Measurements from ENCODE around the gene USP17L28.
"Not testable (repeated sequence)": the region's sequence is repeated elsewhere in the genome, so short reads cannot be mapped to it uniquely, and the experiment has no call there.

USP17L28 gene

GRCh38 chr4:9348593-9348992, at the start of gene USP17L28:
Gene USP17L28 (plus strand): TSS chr4:9348893. CDS start chr4:9348893, 0 bp downstream.
- not testable (repeated sequence) for DNase-seq (ENCODE audit: low spot score)

GRCh38 chr4:9324191-9324590, 24.5 kb upstream of the USP17L28 start:
- DNase-seq (ENCODE audit: low spot score): not testable (repeated sequence)

GRCh38 chr4:9324865-9325264, 23.8 kb upstream of the USP17L28 start, which contains the start of gene USP17L24:
Gene USP17L24 (plus strand): TSS chr4:9325165. CDS start chr4:9325165, 0 bp downstream.
- not testable (repeated sequence) for DNase-seq (ENCODE audit: low spot score)

- DNase-seq (ENCODE audit: low spot score): not testable (repeated sequence)
Measured at GRCh38 chr4:9329611-9330010, 19.1 kb upstream of the USP17L28 start, which contains the start of gene USP17L25. Gene USP17L25 (plus strand): TSS chr4:9329911. CDS start chr4:9329911, 0 bp downstream.

GRCh38 chr4:9334358-9334757, 14.3 kb upstream of the USP17L28 start, which contains the start of gene USP17L26:
Gene USP17L26 (plus strand): TSS chr4:9334658. CDS start chr4:9334658, 0 bp downstream.
- DNase-seq (ENCODE audit: low spot score): not testable (repeated sequence)

GRCh38 chr4:9339103-9339502, 9.6 kb upstream of the USP17L28 start, which contains the start of gene USP17L5:
Gene USP17L5 (plus strand): TSS chr4:9339403. CDS start chr4:9339403, 0 bp downstream.
- not testable (repeated sequence) for DNase-seq (ENCODE audit: low spot score)

- not testable (repeated sequence) for DNase-seq (ENCODE audit: low spot score)
Measured at GRCh38 chr4:9343848-9344247, 4.8 kb upstream of the USP17L28 start, which contains the start of gene USP17L27. Gene USP17L27 (plus strand): TSS chr4:9344148. CDS start chr4:9344148, 0 bp downstream.

- not testable (repeated sequence) for DNase-seq (ENCODE audit: low spot score)
Measured at GRCh38 chr4:9350866-9351265, 2.2 kb downstream of the USP17L28 start.

- DNase-seq (ENCODE audit: low spot score): not testable (repeated sequence)
Measured at GRCh38 chr4:9353338-9353737, 4.6 kb downstream of the USP17L28 start, which contains the start of gene USP17L29. Gene USP17L29 (plus strand): TSS chr4:9353638. CDS start chr4:9353638, 0 bp downstream.

- DNase-seq (ENCODE audit: low spot score): not testable (repeated sequence)
Measured at GRCh38 chr4:9362829-9363228, 14.1 kb downstream of the USP17L28 start, which contains the start of gene USP17L30. Gene USP17L30 (plus strand): TSS chr4:9363129. CDS start chr4:9363129, 0 bp downstream.

- DNase-seq (ENCODE audit: low spot score): not testable (repeated sequence)
Measured at GRCh38 chr4:9379881-9380280, 31.2 kb downstream of the USP17L28 start.

- DNase-seq (ENCODE audit: low spot score): not testable (repeated sequence)
Measured at GRCh38 chr4:9381012-9381534, 32.4 kb downstream of the USP17L28 start.

GRCh38 chr4:9384126-9384525, 35.4 kb downstream of the USP17L28 start:
- DNase-seq (ENCODE audit: low spot score): no peak

GRCh38 chr4:9389001-9389400, 40.3 kb downstream of the USP17L28 start:
- not testable (repeated sequence) for DNase-seq (ENCODE audit: low spot score)
